Middle frontal gyrus (tissue), 1 donor: ENCODE measurements around the gene KCNJ5.

Experiments
- DNase-seq: peaks from one replicate; pipeline ENCODE4 v3.0.0-alpha.2; 2015; ENCODE audit warnings: low spot score; ENCODE audit errors: extremely low spot score

The KCNJ5 gene

DNA sequence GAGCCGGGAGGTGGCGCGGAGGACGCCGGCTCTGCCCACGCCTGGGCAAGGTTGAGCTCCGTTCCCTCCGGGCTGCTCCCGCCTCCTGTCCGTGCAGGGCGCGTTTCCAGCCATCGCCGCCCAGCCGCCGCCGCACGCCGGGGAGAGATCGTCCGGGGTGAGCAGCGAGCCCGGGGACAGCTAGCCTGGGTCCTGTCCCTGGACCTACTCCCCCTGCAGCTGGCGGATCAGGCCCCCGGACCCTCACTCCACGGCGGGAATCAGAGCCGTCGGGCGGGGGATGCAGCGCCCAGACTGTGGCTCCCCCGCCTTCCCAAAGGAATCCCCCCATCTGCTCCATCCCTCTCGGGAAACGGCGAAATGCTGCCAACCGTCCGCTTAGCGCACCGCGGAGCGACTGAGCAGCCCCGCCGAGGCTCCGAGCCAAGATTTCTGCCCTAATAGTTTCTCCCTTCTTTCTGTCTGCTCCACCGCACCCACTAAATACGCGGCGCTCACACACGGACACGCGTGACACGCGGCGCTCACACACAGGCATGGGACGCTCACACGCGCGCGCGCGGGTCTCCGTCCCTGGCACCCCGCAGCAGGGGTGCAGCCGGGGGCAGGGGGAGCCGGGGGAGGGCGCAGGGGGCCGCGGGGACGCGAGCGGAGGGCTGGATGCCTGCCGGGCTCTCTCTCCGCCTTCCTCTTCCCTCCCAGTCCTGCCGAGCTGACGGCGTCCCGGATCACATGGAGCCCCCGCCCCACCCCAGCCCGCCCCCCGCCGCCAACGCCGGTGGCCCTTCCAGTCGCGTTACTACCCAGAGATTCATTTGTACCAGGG is at the start of gene KCNJ5:
Gene KCNJ5, plus strand, starts transcription at position 814 of the 826 bp plus-strand sequence. CDS start 19,918 bp downstream, outside the sequence.
- DNase-seq: no peak

DNA sequence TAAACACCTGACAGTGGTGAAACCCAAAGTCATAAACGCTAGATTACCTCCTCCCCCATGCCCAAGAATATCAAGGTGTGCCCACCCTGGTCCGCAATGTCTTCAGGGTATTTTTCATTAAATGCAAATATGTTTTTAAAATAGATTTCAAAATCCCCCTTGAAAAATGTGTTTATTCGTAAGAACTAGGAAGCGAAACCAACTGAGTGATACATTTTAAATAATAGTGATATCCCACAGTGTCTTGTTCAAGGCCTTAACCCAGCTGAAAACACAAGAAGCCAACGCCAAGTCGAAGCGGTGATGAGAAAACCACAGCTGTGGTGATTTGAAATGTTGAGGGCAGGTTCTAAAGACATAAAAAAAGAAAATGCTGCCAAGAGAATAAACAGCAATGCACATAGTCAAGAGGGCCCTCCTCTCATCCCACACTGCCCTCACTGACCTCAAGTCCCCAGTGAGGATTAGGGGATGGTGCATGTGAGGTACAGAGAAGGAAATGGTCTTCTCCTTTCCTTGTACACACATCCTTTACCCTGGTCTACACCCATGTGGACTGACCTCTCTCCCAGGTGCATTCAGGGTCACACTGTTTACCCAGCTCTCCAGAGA is 49.6 kb upstream of the KCNJ5 start:
- DNase-seq: no peak

DNA sequence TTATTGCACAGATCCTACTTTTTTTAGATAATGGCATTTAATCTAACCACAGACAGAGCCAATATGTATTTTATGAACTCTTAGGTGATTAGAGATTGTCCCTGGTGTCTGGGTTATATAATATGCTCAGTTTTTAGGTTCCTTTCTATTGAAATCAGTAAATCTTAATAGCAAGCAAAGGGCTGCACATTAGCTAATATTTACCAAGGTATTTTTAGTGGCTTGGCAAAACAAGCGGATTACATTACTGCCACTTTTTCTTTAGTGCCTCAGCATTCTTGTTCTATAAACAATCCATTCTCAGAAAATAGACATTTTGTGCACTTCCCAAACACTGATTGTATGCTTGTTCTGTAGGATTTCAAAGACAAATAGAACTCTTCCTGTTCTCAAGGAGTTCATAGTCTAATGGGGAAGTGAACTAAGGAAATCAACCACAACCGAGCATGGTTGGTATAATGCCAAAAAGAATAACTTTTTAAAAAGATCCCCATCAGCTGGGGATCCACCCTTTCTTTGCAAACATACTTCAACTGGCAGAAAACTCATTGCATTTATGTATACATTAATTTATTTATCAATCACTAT is 47.9 kb upstream of the KCNJ5 start:
- DNase-seq: no peak

DNA sequence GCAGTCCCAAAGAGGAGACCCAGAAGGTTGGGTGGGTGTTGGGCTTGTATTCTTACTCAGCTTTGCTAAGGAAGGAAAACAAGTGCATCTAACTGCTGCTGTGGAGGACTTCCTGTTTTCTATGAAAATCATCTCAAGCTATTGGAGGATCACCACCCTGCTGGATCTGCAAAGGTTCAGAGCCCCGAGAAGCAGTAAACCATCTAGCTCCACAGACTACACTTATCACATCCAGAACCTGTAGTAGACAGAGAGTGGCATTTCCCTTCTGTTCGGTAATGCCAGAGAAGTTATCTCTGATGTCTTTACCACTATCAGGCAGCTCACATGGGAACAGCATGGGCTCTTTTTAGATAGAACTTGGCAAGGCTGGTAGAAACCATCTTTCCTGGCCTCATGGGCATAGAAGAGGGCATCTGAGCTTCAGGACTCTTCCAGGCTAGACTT is 45.8 kb upstream of the KCNJ5 start:
- DNase-seq: no peak

DNA sequence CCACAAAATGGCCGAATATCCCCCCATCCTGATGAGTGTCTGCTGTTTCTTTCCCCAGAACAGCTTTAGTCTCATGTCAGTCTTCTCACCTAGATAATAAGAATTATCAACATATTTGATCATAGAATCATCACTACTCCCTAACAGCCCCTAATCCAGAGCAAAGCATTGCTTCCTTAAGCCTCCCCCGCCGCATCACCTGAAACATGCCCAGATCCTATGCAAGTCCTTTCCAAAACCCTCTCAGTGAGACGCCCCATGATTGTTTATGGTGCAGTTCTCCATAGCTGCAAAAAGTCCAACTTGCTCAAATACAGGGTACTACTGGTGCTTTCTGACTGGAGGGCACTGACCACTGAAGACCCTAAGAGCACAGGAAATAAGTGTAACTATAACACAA is 44.2 kb upstream of the KCNJ5 start:
- DNase-seq: no peak

DNA sequence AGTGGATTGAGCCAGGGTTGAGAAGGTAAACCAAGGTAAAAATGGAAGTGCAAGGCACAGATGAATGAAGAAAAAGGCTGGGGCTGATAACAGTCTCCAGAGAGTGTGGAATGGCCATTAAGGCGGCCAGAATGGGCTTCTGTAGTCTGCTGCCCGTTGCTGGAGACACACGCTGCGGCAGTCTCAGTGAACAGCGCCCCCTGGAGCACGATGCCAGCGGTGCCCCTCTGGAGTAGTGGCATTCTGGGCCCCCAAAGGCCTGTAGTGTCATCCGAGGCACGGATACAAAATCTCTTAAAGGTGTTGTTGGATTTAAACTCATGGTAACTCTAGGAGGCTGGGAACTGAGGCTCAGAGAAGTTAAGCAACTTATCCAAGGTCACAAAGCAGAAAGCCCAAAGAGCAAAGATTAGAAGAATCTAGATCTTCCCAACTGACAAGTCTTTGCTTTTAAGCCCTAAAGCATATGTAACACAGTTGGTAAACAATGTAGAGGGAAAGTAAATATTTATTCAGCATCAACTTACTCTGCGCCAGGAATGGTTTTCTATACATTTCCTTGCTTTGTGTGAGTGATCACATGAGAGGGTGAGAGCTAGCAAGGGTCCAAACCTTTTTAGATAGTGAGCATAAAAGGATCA is 42.2 kb upstream of the KCNJ5 start:
- no peak for DNase-seq

DNA sequence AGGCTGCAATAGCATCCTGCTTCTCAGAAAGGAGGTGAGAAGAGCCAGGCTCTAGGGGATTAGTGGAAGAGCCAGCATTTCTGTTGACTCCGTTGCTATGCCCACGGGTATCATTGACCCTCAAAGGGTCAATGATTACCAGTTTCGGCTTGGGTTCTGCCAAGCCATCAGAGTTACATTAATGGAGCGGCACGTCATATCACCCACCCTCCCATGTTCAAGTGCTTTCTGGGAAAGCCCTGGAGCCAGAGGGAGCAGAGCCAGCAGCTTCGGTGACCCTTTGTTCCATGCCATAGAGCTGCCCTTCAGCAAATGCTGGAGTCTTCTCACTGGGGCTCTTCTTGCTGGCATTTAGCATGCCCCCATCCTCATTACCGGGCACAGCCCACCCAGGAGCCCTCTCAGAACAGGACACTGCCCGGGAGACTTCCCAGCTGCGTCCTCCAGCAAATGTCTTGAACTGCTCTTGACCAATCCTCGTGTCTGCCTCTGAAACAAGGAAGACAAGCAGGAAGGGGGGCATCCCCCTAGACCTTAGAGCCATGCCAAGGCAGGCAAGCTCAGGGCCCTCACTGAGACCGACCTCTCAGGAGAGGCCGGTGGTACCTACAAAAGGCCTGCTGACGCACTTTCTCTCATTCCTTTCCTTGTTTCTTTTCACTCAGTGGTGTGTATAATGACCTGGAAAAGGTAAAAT is 38.7 kb upstream of the KCNJ5 start:
- DNase-seq: no peak

DNA sequence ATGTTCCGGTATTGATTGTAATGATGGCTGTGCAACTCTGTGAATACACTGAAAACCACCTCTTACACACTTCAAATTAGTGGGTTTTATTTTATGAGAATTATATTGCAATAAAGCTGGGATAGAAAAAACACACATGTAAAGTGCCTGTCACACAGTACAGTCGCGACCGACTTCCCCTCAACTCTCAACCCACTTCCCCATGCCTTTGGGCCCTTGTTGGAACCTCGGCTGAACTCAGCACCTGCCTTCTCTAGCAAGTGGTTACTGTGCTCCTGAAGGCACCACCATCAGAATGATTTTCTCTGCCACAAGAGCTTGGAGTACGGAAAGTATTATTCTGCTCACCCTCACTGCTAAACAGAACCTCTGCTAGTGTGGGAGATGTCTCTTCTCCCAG is 37.6 kb upstream of the KCNJ5 start:
- no peak for DNase-seq

DNA sequence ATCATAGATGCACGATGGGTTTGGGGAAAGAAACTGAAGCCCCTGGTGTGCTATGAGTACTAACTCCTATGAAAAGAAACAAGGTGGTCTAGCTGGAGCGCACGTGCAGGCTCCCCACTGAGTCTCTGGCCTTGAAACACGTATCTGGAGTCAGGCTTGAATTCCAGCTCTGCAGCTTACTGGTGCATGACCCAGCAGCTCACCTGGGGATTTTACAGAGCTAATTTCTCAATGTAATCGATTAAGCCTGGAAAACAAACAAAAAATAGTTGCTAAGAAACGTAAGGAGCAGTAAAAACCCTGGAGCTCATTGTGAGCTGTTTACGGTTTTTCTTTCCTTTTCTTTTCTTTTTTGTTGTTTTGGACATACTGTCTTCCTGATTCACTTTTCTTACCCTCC is 36.3 kb upstream of the KCNJ5 start:
- DNase-seq: no peak

DNA sequence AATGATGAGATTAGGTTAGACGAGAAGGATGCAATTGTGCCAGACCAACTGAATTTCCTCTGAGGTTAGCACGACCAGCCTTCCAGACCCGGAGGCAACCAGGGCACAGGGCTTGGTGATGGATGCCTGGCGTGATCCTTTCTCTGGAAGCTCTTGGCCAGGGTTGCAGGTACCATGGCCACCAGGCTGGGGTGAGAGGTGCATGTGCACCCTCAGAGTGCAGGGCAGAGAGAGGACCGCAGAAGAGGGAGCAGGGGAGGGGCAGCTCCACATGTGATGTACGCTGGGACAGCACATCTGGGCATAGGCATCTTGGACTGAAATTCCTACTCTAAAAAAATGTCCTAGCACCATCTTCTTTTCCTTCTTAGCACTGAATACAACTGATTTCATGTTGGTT is 34.9 kb upstream of the KCNJ5 start:
- DNase-seq: no peak

DNA sequence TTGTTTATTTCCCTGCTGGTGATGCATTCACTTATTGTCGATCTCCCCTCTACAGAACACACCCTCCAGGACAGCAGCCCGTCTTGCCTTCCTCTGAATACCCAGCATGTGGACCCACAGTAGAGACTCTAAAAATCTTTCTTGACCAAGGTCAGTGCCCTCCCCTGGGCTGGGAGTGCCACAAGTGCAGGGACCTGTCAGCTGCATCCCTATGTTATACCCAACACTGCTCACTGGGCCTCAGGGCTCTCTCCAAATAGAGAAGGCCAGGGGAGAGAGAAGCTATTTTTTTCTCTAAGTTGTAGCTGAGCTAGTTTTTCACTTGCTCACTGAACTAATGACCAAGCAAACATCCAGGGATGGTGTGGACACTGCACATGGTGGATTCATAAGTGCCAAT is 33.8 kb upstream of the KCNJ5 start:
- no peak for DNase-seq

DNA sequence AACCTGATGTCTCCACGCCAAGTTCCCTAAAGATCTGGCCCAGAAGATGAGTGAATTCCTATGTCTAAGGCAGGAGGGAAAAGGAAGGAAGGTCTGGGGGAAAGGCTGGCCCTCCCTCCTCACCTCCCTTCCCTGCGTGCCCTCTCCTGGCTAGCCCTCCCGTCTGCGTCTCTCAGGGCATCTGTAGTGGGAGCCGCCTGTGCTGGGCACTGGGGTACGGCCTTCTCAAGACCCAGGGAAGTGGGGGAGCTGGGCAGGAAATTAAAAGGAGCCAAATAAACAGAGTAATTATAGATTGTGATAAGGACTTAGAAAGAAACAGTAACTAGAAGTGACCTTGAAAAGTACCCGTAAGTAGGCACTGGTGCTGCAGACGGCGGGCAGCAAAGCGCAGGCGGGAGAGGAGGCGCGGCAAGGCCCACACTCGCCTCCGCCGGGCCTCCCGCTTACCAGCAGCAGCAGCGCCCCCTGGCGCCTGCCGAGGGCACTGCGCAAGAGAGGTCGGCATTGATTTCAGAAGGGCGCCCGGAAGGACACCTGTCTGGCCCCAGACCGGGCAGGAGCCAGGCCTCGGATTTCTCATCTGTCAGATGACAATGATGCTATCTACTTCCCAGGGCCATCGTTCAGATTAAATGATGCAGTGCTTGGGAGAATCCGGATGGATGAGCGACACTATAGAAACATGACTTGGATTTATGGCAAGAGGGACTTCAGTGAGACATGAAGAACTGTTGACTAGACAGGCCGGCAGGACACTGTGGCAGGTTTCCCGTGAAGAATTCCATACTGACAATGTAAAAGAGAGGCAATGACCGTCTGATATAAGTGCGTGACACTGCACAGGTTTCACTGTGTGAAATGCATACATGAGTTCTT is 31.4 kb upstream of the KCNJ5 start:
- DNase-seq: no peak

DNA sequence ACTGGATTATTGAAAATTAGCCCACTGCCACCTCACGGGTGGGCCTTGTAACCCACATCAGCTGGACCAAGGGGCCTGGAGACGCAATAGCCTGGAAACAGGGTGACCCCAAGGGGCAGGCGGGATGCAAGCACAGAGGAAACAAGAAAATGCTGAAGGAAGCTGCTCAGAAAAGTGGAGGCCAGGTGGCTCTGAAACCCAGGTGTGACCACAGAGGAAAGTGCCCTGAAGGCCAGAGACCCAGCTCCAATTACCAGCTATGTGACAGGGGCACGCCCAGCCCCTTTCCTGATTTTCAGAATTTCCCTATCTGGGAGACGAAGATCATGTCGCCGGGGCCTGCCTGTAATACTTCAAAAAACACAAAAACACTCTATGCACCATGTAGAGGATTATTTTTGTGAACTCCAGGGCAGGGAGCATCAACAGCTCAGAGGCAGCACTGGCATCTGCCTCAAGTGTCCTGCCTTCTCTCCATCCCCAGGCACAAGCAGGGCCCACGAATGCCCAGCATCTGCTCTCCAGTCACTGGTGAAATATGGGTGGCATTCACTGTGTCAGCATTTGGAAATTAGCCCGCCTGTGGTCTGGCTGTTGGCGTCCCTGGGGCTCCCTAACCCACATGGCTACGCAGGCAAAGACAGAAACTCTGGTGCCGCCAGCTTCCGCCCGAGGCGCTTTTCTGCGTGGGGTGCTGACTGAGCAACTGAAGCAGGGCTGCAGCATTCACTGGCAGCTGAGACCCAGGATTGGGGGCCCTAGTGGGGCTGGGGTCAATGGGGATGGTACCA is 30.4 kb upstream of the KCNJ5 start:
- no peak for DNase-seq

DNA sequence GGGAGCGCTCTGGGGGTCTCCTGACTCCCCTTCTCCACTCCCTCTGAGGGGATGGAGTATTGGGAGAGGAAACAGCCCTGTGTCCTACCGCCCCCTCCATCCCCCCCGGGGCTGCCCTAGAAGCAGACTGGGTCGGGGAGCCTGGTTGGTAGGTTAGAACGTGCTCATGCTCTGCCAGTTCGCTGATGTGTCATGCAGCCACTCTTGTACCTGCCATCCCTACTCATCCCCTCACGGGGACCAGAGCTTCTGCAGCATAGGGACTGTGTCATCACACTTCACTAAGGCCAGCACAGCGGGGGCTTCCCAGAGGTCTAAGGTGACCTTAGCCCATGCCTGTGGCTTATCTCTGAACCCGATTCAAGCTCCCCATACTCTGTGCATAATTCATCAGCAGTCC is 28.8 kb upstream of the KCNJ5 start:
- DNase-seq: no peak

DNA sequence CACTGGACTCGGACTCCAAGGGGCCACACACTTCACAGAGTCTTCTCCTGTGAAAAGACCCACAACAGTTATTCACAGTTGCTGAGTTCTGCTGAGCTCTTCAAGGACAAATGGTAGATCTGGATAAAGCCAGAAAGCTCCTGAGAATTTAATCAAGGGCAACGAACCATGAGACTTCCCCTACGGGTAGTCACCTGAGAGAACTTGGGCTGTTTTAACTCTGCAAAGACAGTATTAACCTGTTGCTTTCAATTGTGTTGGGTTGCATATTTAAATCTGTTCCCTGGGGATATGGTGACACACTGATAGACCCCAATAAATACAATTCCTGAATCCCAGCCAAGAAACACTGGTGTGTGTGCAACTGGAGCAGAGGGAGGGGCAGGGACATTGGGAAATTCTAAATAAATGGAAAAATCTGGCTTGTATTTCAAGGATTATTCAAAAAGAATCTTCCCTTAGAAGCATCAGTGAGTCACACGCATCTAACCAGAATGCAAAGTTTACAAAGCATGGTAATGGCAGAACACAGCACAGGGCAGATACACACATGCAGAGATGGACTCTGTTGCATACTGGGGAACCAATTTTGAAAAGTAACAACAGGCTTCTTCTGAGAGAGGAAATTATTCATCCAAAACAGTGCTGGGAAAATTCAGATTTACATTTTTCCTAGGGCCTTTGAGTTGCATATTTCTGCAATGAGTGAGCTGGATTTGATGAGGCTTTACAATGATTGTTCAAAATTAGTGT is 28.1 kb upstream of the KCNJ5 start:
- no peak for DNase-seq

DNA sequence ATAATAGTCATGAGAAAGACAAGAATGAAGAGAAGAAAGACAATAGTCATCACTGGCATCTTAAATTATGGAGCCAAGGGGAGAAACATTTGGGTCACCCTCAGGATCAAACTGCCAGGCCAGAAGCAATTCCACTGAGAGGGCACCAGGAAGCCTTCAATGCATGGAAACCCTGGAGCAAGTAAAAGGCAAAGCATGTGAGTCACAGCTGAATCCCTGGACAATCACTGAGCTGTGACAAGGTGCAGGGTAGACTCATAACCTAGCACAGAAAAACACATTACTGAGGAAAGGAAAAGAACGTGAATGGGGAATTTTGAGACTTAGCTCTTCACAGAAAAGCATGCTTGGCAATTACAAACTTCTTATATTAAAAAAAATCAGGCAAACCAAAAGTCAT is 25.7 kb upstream of the KCNJ5 start:
- DNase-seq: no peak

DNA sequence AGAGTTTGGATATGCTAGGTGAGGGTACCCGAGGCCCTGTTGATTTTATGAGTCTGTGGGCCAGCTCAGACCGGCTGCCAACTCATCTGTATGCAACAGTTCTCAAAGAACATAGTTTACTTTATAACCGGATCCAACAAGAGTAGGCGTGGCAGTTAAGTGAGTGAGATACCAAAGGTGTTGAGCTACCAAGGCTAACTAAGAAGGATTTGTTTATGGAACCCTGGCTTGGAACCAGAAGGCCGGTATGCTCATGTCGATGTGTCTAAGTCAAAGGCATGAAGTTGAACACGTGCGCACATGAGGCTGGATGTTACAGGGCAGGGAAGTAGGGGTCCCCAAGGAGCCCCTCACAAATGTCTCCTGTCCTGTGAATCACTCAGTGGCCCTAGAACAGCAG is 23.9 kb upstream of the KCNJ5 start, which contains the start of gene KCNJ1:
Gene KCNJ1, minus strand, starts transcription at position 20 of the 400 bp plus-strand sequence. CDS start 27,053 bp downstream, outside the sequence.
- DNase-seq: no peak

DNA sequence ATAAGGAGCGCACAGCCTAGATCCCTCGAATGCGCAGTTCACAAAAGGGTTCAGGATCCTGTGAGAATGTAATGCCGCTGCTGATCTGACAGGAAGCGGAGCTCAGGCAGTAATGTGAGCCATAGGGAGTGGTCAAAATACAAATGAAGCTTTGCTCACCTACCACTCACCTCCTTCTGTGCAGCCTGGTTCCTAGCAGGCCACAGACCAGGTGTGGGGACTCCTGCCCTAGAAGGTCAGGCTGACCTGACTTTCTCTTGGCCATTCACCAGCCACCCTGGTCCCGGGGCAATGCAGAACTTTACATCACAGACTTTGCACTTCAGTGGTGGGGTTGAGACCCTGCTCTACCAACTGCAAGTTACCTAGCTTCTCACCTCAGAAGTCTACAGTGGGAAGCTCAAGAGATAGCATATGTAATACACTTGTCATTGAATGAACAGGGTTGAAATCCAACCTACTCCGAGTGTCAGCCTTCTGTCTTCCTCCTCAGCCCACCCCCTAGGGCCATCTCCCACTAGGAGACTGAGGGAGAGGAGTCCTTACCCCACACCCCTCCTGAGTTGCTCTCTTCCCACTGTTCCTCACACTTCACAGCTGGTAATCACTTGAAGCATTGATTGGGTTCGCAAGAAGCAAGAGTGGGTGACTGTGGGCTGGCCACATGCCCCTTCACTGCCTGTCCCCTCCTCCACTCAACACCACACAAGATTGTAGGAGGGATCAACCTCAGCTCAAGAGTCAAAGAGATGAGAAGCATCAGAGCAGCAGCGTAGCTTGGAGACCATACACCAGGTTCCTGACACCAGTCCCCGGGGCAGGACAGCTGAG is 22.1 kb upstream of the KCNJ5 start:
- no peak for DNase-seq
